NK-92 treated with Interleukin-12 subunit alpha and Interleukin-12 subunit beta, amount 100 ng/mL, for 24 hours (cell line): Measurements from ENCODE around the gene KLHL26.
A peak's percentile ranks its signal among the peaks of the same experiment; 100 is the strongest.
"Not testable (repeated sequence)": the region's sequence is repeated elsewhere in the genome, so short reads cannot be mapped to it uniquely, and the experiment has no call there.

Source experiments
- DNase-seq: peaks from one replicate; lab custom pipeline; 2025; lab: John Stamatoyannopoulos, UW

Gene KLHL26

DNA sequence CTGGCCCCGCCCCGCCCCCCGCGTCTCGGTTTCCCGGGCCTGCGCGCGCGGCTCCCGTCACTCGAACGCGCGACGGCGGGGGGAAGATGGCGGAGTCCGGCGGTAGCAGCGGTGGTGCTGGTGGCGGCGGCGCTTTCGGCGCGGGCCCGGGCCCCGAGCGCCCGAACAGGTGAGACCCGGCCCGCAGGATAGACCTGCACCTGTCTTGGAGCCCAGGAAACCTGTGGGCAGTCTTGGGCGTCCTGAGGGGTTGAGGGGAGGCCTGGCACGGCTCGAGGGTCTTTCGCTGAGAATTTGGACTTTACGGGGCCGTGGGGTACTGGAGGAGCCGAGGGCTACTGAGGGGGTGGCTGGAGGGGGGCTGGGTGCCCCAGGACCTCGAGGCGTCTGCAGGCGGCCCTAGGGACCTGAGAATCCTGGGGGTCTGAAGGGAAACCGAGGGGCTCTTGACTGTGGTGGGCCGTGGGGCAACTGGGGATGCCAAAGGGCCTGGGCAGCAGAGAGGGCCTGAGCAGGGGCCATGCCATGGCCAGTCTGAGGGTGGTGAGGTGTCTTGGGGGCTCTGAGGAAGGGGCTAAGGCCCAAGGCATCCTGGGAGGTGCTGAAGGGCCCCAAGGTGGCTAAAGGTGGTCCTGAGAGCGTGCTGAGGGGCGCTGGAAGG lies at the start of gene KLHL26:
Gene KLHL26 (plus strand): TSS at position 60 of the 661 bp plus-strand sequence. CDS start 27 bp downstream, at position 87.
- DNase-seq = no peak

- DNase-seq = no peak
Measured at GRCh38 chr19:18587561-18587960, 49.3 kb upstream of the KLHL26 start.

DNA sequence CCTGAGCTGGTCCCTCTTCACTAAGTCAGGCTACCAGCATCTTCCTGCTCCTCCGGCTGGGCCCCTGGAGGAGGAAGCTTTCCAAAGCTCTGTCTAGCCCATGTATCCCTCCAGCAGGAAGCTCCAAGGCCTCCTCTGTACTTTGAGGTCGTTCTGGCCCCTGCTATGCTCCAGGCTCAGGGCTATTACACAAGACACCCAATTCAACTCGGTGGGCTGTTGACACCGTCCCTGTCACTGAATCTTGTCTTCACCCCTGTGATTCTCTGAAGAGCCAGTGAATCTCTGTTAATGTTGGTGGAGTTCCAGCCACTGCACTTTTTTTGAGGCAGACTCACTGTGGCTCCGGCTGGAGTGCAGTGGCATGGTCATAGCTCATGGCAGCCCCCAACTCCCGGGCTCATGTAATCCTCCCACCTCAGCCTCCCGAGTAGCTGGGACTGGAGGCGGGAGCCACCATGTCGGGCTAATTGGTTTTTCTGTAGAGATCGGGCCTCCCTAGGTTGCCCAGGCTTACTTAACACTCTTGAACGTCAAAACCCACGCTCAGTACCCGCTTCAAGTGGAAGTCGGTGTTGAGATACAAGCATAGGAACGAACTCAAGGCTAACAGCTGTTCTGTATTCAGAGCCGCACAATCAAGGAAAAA lies 48.7 kb upstream of the KLHL26 start:
- DNase-seq = no peak

DNA sequence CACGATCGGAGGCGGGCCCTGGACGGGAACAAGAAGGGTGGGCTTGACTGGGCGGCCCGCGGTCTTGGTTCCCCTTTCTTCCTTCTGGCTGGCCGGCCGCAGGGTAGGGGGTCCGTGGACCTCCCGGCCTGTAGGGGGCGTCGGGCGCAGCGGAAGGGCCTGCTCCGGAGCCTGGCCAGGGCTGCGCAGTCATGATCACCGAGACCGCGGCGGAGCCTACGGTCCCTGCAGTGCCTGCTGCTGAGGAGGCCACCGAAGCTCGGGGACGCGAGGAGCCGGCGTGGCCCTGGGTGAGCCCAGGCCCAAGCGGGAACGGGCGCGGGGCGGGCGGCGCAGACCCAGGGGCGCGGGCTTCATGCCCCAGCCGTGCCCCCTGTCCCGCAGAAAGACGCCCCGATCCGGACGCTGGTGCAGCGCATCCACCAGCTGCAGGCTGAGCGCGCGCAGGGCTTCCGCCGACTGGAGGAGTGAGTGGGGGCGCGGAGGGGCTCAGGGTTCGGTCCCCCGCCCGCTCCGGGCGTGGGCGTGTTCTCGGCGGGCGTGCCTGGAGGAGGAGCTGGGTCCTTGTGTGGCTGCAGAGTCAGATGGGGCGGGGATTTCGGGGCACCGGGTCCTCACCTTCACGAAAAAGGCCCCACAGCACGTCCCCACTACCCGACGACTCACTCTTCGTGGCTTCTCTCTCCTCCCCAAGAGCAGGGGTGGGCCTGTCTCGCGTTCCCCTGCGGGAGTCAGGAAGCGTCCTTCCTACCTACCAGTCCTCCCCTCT lies 48.0 kb upstream of the KLHL26 start, which contains the start of gene REX1BD:
Gene REX1BD (plus strand): TSS at position 188 of the 769 bp plus-strand sequence. CDS start 4 bp downstream, at position 192.
- peak; percentile 88 for DNase-seq

DNA sequence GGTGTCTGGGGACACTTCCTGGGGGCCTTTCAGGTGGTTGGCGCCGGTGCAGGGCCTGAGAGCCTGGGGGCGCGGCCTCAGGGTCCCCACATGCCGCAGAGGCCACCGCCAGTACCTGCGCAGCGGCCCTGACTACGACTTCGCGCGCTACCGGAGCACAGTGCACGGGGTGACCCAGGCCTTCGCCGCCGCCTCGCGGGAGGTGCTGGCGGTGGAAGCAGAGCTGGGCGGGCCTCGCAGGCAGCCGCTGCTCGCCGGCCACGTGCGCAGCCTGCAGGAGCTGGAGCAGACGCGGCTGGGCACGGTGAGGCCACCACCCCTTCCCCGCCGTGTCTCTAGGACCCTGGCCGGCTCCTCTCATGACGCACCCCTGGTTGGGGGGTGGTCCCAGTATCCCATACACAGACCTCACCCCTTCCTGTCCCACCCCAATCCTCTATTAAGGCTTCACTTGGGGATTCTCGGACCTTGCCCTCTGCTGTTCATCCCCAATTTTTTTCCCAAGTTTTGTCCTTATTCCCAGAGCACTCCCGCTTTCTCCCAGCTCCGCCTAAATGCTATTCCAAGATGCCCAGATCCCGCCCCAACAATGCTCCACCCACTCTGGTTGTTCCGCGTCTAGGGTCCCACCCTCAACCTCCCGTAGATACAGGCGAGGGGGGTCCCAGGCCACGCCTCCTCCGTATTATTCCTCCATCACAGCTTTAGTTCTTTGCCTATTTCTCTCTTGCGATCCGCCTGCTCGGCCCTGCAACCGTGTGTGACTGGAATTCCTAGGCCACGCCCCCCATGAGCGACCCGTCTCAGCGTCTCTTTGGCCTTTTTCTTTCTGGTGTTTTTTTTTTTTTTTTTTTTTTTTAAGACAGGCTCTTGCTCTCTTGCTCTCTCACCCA lies 47.2 kb upstream of the KLHL26 start:
- peak; percentile 86 for DNase-seq

DNA sequence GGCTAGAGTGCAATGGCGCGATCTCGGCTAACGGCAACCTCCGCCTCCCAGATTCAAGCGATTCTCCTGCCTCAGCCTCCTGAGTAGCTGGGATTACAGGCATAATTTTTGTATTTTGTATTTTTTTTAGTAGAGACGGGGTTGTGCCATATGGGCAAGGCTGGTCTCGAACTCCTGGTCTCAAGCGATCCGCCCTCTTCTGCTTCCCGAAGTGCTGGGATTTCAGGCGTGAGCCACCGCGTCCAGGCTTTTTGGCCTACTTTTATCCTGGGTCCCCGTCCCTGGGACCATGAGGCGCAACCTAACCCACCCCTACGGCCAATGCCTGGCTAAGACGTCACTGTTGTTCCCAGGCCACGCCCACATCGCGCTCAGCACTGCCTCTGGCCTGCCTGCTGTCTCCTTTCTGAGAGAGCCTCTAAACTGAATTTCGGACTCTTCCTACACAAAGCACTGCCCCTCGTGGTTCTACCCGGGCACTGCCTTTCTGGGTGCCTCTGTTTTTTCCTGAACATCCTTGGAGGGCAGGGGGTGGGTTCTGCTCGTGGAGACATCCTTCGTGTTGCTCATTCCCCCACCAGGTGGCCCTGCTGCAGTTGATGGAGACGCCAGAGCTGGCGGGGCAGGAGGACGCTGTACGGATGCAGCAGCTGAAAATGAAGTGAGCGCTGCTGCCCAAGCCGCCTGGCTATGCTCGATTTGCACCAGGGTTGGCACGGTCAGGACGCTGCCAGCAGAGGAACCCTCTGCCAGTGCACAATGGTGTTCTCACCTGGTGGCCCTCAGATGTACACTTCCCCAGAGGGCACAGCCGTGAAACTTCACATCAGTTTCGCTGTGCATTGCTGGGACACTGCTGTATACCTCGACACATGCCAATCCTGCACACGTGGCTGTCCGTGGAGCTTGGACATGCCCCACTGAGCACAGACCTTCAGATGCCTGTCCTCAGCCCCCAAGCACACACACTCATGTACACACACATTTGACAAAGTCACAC lies 46.3 kb upstream of the KLHL26 start:
- DNase-seq = no peak

- DNase-seq = no peak
Measured at GRCh38 chr19:18591735-18592385, 45.0 kb upstream of the KLHL26 start.

DNA sequence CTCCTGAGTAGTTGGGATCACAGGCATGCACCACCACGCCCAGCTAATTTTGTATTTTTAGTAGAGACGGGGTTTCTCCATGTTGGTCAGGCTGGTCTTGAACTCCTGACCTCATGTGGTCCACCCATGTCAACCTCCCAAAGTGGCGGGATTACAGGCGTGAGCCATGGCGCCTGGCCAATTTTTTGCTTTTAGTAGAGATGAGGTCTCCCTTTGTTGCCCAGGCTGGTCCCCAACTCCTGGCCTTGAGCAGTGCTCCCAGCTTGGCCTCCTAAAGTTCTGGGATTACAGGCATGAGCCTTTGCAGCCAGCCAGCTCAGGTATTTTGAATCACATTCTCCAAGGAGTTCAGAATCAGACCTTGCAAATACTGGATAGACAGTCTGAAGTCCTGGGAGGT lies 44.1 kb upstream of the KLHL26 start:
- not testable (repeated sequence) for DNase-seq

- no peak for DNase-seq
Measured at GRCh38 chr19:18593367-18594095, 43.3 kb upstream of the KLHL26 start.

DNA sequence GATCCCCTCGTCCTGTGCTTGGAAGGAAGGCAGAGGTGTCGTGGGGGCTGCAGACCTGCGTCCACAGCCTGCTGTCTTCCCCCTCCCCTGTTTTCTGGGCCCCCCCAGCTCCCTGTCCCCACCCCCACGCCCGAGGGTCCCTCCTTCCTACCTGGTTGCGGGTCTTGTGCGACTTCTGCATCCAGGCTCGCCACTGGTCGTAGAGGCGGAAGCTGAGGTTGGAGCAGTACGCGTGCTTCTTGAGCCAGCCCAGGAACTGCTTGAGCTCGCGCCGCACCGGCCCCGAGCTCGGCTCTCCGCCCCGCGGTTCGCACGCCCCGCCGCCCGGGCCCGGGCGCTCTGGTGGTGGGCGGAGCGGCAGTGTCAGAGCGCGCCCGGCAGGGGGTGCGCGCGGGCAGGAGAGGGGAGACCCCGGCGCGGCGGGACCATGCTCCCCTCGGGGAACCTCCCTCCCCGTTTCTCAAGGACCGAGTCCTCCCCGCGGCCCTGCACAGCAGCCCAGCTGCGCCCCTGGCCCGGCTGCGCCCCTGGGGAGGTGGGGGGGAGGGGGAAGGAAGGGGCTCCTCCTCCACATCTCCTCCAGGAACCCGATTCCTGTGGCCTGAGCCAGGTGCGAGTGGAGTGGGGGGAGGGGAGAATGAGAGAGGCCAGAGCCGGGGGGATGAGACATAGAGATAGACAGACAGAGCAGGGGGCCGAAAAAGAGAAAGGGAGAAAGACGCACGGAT lies 42.6 kb upstream of the KLHL26 start:
- DNase-seq = peak; percentile 40

DNA sequence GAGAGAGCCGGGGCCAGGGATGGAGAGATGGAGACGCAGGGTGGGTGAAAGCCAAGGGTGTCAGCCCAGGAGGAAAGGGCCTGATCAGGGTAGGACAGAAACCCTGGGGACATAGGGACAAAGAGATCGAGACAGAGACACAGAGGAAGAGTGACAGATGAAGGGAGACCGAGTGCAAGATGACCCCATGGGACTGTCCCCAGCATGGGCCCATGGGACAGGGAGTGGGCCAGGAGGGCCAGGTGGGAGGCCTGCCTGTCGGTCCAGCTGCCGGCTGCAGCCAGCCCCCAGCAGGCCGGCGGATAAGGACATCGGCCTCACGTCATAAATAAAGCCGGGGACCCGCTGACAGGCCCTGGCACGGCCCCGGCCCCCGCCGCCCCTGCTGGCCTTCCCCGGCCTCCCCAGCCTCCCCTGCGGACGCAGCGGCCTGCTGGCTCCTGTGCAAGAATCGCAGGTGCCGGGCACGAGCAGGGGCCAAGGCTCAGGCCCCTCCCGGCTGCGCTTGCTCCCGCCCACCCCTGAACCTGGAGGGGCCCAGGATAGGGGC lies 41.9 kb upstream of the KLHL26 start:
- no peak for DNase-seq

DNA sequence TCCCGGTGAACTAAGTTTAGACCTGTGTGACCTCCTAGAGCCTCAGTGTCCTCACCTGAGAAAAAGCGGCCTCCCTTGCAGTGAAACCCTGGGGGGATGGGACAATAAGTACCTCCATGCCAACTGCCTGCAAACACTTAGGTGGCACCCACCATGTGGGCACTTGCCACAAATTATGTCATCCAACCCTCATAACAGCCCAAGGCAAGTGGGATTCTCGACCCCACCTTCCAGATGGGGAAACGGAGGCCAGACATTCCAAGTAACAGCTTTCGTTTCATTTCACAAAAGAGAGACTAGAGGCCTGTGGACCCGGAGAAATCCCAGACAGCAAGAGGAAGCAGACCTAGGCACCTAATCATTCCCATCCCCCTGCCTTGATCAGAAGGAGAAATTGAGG lies 41.4 kb upstream of the KLHL26 start:
- no peak for DNase-seq

DNA sequence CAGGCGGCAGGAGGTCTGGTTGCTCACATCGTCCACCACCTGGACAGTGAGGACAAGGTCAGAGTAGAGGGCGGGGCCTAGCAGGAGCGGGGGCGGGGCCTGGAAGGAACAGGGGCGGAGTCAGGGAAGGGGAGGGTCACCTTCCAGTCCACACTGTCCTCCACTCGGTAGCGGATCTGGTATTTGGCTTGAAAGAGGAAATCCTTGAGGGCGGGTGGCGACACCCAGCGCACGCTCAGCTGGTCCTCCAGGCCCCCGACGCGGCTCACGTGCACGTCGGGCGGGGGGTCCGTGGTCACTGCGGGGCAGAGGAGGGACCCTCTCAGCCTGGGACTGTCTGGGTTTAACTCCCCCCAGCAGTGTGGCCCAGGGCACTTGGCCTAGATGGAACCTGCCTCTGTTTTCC lies 40.1 kb upstream of the KLHL26 start:
- DNase-seq = no peak

DNA sequence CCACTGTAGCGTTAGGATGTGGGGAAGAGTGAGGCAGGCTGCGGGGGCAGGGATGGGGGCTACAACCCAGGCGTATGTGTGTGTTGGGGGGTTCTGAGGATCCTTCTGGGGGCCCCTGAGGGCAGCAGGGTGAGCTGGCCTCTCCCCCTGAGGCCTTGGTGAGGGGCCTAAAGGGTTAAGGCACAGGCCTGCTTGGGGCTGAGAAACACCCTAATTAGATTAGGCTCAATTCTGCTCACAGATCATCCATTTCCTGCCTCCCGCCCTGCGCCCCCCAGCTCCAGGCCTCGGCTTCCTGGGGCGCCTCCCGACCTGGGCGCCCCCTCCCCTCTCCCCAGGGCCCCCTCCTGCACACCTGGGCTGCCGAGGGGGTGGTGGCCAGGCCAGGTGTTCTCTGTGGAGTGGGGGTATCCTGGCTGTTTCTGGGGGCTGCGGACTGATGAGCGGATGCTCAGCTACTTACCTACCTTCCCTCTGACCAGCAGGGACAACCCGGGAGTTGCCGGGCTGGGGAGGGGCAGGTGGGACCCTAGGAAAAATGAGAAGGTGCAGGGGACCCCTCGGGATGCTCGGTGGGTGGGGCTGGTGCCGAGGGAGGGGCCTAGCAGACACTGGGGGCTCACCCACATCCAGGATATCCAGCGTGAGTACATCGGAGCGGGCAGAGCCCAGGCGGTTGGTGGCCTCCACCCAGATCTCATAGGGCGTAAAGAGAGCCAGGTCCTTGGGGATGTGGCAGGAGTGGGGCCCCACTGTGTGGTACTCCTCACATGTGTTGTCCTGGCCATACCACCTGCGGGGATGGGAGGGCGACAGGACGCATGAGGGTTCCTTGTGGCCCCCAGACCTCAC lies 38.8 kb upstream of the KLHL26 start:
- no peak for DNase-seq

GRCh38 chr19:18599485-18599884 lies 37.3 kb upstream of the KLHL26 start:
- no peak for DNase-seq

GRCh38 chr19:18600692-18601397 lies 36.0 kb upstream of the KLHL26 start:
- DNase-seq = not testable (repeated sequence)

DNA sequence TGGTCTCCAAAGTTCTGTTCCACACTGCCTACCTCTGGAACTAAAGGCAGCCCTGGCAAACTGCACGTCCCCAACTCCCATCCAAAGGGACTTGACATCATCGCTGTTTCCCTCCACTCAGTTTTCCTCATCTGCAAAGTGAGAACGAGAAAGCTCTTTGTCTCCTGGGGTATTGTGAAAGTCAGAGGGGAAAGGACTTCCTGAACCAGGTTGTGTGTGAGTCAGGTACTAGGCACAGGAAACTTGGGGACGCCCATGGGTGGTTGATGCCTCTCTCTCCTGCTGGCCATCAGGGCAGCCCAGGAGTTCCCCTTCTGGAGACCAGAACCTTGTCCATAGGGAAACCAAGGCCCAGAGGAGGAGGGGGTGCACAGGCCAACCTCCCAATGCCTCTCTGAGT lies 35.0 kb upstream of the KLHL26 start:
- no peak for DNase-seq
